Iris pigment epithelial cell (primary cell): ENCODE results near the gene RNASEH2C.
A peak's percentile ranks its signal among the peaks of the same experiment; 100 is the strongest.
"Not testable (repeated sequence)": the region's sequence is repeated elsewhere in the genome, so short reads cannot be mapped to it uniquely, and the experiment has no call there.

Experiments used
- DNase-seq: peaks from one replicate; pipeline ENCODE4 v3.0.0-alpha.2; 2011; ENCODE audit warnings: low read depth

The RNASEH2C gene

GRCh38 chr11:65716774-65717405, 3.7 kb downstream of the RNASEH2C start:
- DNase-seq = no peak

- no peak for DNase-seq
Observed at GRCh38 chr11:65716302-65716701, 4.3 kb downstream of the RNASEH2C start.

GRCh38 chr11:65714433-65714832, 6.2 kb downstream of the RNASEH2C start:
- DNase-seq = no peak

GRCh38 chr11:65713212-65713969, 7.2 kb downstream of the RNASEH2C start:
- no peak for DNase-seq

- DNase-seq = no peak
Observed at GRCh38 chr11:65712633-65713076, 7.9 kb downstream of the RNASEH2C start.

- DNase-seq = peak; percentile 98
Observed at GRCh38 chr11:65711785-65712632, 8.6 kb downstream of the RNASEH2C start, which contains the start of gene KAT5. Gene KAT5 (plus strand): TSS chr11:65712252. CDS start chr11:65712268, 16 bp downstream.

GRCh38 chr11:65710421-65710820, 10.2 kb downstream of the RNASEH2C start:
- DNase-seq = no peak

GRCh38 chr11:65709661-65710060, 10.9 kb downstream of the RNASEH2C start:
- DNase-seq = no peak

GRCh38 chr11:65708451-65708850, 12.1 kb downstream of the RNASEH2C start:
- DNase-seq = no peak

- DNase-seq = not testable (repeated sequence)
Observed at GRCh38 chr11:65707002-65707401, 13.6 kb downstream of the RNASEH2C start.

- DNase-seq = peak; percentile 22
Observed at GRCh38 chr11:65706303-65706763, 14.3 kb downstream of the RNASEH2C start.

GRCh38 chr11:65703846-65704245, 16.8 kb downstream of the RNASEH2C start:
- DNase-seq = no peak

- no peak for DNase-seq
Observed at GRCh38 chr11:65701686-65702085, 18.9 kb downstream of the RNASEH2C start.

- no peak for DNase-seq
Observed at GRCh38 chr11:65700399-65700798, 20.2 kb downstream of the RNASEH2C start.

GRCh38 chr11:65699306-65699705, 21.3 kb downstream of the RNASEH2C start:
- no peak for DNase-seq

GRCh38 chr11:65698205-65698604, 22.4 kb downstream of the RNASEH2C start:
- no peak for DNase-seq

GRCh38 chr11:65696802-65697552, 23.6 kb downstream of the RNASEH2C start:
- DNase-seq = no peak

GRCh38 chr11:65695459-65696241, 24.9 kb downstream of the RNASEH2C start:
- no peak for DNase-seq

GRCh38 chr11:65692367-65692766, 28.2 kb downstream of the RNASEH2C start:
- DNase-seq = no peak

GRCh38 chr11:65691847-65692246, 28.8 kb downstream of the RNASEH2C start:
- not testable (repeated sequence) for DNase-seq

- no peak for DNase-seq
Observed at GRCh38 chr11:65685981-65686380, 34.6 kb downstream of the RNASEH2C start.
